ENCODE data around the gene GPR157. TPM values are rescaled to one million over a fixed set of nuclear protein-coding genes. Genes with fewer than 3 reads are reported as not detected.
A peak's percentile ranks its signal among the peaks of the same experiment; 100 is the strongest.

The GPR157 gene
- total RNA-seq, 4 donors from 2014 or later: 2.8 to 10.5 (median 6.2) TPM

- Histone ChIP-seq H3K4me1 (peaks cover 0 to 30% (median 4%) of the 10 kb centered on the region in 4 donors), H3K9me3 (no peaks in the 10 kb centered on the region), H3K4me3 (no peak overlapping the region), H3K27me3 (no peaks in the 10 kb centered on the region), H3K27ac (peak overlapping the region in 1 of 4 donors; percentile 9), H3K36me3 (peaks cover 0 to 22% (median 0%) of the 10 kb centered on the region in 3 donors)
- 76 to 81% methylated on average over 5 of the region's 5 CpGs for WGBS, 2 donors
- no peak for DNase-seq (ENCODE audit: low spot score in 2 of 2)
- no peak for TF ChIP-seq EP300 (IDR thresholded peaks at IDR 0.05)
- no peak for TF ChIP-seq POLR2A (IDR thresholded peaks at IDR 0.05)
- TF ChIP-seq CTCF (IDR thresholded peaks at IDR 0.05): no peak
These were observed 13.3 kb downstream of the GPR157 start for GRCh38 chr1:9115351-9116205.

- H3K4me3 ChIP-seq: no peak overlapping the region
- WGBS, 2 donors: 81 to 94% methylated on average over 13 of the region's 13 CpGs
- H3K27ac ChIP-seq: no peak overlapping the region
- peaks cover 0 to 24% (median 2%) of the 10 kb centered on the region in 4 donors for H3K4me1 ChIP-seq
- H3K9me3 ChIP-seq: no peaks in the 10 kb centered on the region
- no peaks in the 10 kb centered on the region for H3K27me3 ChIP-seq
- TF ChIP-seq CTCF (IDR thresholded peaks at IDR 0.05) (no peak), EP300 (IDR thresholded peaks at IDR 0.05) (no peak), POLR2A (IDR thresholded peaks at IDR 0.05) (no peak)
- peaks cover 0 to 28% (median 0%) of the 10 kb centered on the region in 3 donors for H3K36me3 ChIP-seq
- DNase-seq (ENCODE audit: low spot score in 2 of 2): no peak
These were observed 15.7 kb downstream of the GPR157 start for GRCh38 chr1:9112961-9113880.

GRCh38 chr1:9111957-9112356 is 16.9 kb downstream of the GPR157 start:
- Histone ChIP-seq H3K27me3 (no peaks in the 10 kb centered on the region), H3K27ac (no peak overlapping the region), H3K9me3 (no peaks in the 10 kb centered on the region), H3K36me3 (peaks cover 0 to 32% (median 0%) of the 10 kb centered on the region in 3 donors), H3K4me1 (peaks cover 0 to 34% (median 2%) of the 10 kb centered on the region in 4 donors), H3K4me3 (no peak overlapping the region)
- TF ChIP-seq CTCF (IDR thresholded peaks at IDR 0.05): no peak
- TF ChIP-seq POLR2A (IDR thresholded peaks at IDR 0.05): no peak
- no peak for TF ChIP-seq EP300 (IDR thresholded peaks at IDR 0.05)
- no peak for DNase-seq (ENCODE audit: low spot score in 2 of 2)
- WGBS, 2 donors: 94 to 95% methylated on average over 9 of the region's 9 CpGs

GRCh38 chr1:9111357-9111691 is 17.6 kb downstream of the GPR157 start:
- Histone ChIP-seq H3K4me1 (peaks cover 0 to 37% (median 2%) of the 10 kb centered on the region in 4 donors), H3K4me3 (no peak overlapping the region), H3K27me3 (no peaks in the 10 kb centered on the region), H3K36me3 (peaks cover 0 to 32% (median 0%) of the 10 kb centered on the region in 3 donors), H3K27ac (no peak overlapping the region), H3K9me3 (no peaks in the 10 kb centered on the region)
- DNase-seq (ENCODE audit: low spot score in 2 of 2): no peak
- WGBS, 2 donors: 85 to 95% methylated on average over 9 to 13 of the region's 13 CpGs
- no peak for TF ChIP-seq CTCF (IDR thresholded peaks at IDR 0.05)
- no peak for TF ChIP-seq EP300 (IDR thresholded peaks at IDR 0.05)
- no peak for TF ChIP-seq POLR2A (IDR thresholded peaks at IDR 0.05)
